22Rv1 (cell line): ENCODE data around the gene ELN.

Source experiments
- CTCF ChIP-seq: fragments of 450-650 bp; IDR thresholded peaks from 2 replicates; pipeline ENCODE4 v1.5.1; 2017; ENCODE audit warnings: mild to moderate bottlenecking
- ZFX ChIP-seq: fragments of 450-650 bp; IDR thresholded peaks from 2 replicates; pipeline ENCODE4 v1.6.1; 2017; ENCODE audit warnings: antibody characterized with exemption, borderline replicate concordance

- TF ChIP-seq CTCF (no peak), ZFX (no peak)
Observed at GRCh38 chr7:74053589-74054186, 25.7 kb downstream of the ELN start.
